HG02943 (cell line): ENCODE data around the gene SERP1.

ENCODE experiments used
- ATAC-seq: cut with Tn5 transposase; IDR thresholded peaks from one replicate; pipeline ENCODE4 v1.9.1; 2021; ENCODE audit warnings: mild to moderate bottlenecking, low read depth, moderate library complexity; ENCODE audit not compliant: unreplicated experiment

SERP1 gene

DNA sequence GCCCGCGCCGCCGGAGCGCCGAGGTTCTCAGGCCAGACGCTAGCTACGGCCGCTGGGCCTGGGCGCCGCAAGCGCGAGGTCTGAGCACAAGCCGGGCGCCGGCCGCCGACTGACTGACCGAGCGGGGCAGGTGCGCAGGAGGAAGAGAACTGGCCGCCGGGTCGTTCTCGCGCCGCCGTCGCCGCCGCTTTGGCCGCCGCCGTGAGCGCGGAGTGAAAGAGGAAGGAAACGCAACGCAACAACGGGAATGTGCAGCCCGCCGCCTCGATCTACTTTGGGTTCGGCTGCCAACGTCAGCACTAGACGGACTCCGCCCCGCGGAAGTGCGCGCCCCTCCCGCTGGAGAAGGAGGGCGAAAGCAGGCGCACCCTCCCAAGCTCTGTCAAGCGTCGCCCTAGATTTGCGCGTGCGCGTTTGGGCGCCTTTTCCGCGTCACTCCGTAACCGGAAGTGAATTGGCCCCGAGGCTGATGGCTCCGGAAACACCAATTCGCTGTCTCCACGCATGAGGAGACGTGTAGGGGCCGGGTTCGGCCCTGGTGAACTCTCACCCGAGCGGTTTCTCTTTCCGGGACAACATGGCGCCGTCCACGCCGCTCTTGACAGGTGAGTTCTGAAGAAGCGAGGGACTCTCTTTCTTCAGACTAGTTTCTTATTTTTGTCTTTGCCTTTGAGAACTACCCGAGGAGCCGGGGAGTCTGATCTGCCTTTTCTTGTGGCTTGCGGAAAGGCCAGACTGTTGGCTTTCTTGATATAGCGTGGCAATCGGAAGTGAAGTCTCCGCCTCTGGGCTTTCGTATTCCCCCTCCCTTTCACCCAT lies at the start of gene SERP1, which contains the start of gene EIF2A:
Gene SERP1, minus strand, starts transcription at position 271 of the 819 bp plus-strand sequence. CDS start 361 bp downstream, outside the sequence.
Gene EIF2A, plus strand, starts transcription at position 562 of the 819 bp plus-strand sequence. Its CDS starts 16 bp downstream, at position 578.
- ATAC-seq: peak; percentile 93

DNA sequence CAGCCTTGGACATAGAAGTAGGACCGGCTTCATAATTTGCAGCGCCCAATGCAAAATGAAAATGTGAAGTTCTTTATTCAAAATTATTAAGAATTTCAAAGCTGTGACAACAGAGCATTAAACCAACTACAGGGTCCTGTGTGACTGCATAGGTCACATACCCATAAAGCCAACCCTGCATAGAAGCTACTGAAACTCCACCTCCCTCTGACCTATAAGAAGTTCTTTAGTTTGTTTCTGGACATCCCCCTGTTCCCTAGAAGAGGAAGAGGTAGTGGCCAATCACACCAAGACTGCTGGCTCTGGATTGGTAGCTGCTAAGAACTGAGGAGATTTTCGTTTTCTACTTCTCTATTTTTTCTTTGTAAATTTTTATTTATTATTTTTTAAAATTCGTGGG lies 47.9 kb upstream of the SERP1 start:
- no peak for ATAC-seq

DNA sequence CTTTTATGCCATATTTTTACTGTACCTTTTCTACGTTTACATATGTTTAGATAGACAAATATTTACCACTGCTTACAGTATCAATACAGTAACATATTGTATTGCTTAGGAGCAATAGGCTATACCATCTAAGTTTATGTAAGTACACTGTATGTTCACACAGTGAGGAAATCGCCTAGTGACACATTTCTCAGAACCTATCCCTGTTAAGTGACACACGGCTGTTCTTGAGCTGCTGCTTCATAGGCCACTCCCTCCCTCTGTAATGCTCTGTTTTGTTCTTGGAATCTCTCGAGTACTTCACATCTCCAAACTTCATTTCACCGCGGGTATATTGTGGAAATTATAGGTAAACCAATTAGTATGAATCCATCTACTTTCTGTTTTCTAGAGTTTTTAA lies 43.5 kb upstream of the SERP1 start:
- ATAC-seq: no peak

DNA sequence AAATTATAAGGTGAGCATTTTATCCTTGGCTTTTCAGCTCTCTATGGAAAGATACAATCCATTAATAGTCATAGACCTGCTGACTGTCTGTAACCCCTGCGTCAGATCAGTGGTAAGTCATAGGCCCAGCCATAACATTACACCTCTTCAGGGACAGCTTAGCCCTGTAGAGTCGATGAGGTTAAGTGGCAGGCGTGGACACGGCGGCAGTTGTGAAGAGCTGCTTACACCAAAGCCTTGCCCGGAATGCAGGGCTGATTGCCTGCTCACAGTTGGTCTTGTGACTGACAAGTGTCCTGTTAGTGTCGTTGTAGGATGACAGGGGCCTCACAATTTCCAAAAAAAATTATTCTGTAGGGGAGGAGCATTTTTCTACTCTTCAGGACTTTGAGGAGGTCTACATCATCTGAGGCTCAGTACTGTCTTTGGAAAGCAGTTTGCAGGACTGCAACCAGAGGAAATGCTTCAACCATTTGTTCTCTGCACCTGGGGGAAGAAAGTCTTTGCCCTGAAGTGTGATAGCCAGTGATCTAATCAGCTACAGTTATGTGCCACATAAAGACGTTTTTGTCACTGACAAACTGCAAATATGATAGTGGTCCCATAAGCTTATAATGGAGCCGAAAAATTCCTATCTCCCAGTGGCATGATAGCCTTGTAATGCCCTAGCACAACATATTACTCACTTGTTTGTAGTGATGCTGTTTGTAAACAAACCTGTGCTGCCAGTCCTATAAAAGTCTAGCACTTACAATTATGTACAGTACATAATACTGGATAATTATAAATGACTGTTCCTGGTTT lies 41.9 kb upstream of the SERP1 start:
- no peak for ATAC-seq

DNA sequence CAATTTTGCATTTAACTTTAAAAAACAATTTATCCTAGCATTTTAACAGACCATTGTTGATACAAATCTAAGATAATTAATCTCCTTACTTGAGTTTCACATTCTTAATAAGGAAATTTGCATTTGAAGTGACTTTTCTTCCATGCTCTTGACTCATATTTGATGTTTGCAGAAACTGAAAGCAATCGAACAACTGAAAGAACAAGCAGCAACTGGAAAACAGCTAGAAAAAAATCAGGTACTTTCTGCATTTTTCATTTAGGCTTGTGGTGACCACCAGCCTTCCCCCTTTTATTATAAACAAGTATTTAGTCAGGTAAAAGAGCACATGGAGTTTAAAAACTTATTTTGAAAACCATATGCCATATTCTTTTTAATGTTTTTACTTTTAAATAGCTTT lies 36.7 kb upstream of the SERP1 start:
- peak; percentile 49 for ATAC-seq

DNA sequence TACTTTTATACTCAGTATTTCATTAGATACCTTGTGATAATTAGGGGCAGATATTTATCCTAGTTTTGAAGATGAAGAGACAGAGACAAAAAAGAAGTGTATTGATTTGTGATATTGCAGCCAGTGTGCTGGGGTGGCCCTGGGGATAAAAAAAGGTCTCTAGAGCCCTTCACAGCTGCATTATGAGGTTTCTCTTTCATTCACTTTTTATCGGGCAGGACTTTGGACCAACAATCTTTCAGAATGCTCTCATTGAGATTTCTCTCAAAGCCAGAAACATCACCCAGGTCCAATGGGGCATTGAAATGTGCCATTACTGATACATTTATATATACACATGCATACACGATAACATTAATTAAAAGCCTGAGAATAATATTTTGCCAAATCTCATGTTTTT lies 36.3 kb upstream of the SERP1 start:
- ATAC-seq: peak; percentile 75

DNA sequence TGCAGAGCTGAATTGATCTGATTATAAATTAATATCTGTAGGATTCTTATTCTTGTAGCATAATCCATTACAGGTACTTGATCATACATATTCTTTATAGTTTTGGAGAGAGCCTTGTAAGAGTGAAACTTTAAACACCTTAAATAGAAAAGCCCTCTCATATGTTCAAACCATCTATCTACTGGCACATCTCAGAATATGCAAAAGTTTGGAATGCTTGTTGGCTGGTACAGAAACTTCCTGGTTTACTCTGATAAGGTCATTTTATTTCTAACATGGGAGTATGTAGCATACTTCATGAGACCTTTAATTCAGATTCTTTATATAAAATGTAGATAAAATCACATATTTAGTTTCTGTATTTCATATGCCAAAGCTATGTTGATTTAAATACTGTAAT lies 34.9 kb upstream of the SERP1 start:
- ATAC-seq: no peak

DNA sequence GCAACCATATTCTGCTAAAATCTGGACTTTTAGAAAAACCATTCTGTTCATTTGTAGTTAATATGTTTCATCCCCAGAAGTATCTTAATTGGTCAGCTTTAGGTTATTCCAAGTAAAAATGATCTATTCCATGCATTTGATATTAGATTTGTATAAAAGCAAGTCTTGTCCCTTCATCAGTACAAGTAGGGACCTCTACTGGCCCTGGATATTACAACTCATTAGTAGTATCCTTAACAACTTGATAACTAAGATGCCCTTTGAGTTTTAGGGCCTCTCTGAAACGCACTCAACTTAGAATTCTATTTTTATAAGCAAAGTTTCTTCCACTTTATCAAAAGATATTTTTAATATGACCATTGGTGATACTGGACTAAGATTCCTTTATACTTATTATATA lies 31.6 kb upstream of the SERP1 start:
- no peak for ATAC-seq

DNA sequence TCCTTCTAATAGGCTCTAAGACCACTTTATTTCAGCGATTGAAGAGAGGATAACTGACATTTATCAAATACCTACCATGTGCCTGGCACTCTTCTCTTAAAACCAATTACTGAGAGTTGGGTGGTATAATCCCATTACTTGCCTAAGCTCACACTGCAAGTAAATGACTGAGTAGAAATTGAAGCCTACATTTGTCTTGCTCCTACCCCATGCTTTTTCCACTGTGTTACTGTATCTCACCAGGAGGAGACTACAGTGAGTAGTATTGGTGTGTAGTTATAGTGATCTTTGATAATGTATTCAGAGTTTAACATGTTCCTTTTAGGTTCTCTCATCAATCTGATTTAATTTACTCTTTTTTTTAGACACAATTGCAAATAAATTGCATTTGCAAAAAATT lies 21.0 kb upstream of the SERP1 start:
- no peak for ATAC-seq

DNA sequence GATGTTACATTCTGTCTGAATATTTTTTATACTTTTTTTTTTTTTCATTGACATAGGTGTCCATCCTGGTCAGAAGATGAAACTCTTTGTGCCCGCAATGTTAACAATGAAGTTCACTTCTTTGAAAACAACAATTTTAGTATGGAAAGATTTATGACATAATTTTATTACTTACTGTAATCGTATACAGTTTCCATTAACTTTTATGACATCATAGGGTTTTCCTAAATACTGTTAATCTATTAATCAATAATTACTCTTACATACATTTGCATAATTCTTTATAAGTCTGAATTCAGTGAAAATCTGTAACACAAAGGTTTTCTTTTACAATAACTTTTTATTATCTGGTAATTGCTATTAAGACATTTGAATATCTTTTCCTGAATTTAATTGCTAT lies 17.9 kb upstream of the SERP1 start:
- no peak for ATAC-seq

DNA sequence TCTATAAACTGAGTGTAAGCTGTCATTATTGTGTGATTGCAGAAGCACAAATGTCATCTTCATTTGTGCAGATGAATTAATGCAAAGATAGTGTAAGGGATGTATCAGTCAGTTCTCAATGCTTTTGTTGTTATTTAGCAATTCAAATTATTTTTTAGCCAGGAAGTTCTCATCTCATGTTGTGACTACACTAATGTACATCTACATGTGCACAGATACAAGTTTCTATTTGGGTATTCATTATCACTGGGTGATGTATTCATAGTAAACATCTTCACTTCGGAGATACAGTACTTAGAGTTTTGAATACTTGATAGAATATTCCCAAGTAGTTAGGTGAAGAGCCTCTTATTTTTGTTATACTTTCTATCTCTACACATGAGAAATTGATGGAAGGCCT lies 11.4 kb upstream of the SERP1 start:
- ATAC-seq: no peak

DNA sequence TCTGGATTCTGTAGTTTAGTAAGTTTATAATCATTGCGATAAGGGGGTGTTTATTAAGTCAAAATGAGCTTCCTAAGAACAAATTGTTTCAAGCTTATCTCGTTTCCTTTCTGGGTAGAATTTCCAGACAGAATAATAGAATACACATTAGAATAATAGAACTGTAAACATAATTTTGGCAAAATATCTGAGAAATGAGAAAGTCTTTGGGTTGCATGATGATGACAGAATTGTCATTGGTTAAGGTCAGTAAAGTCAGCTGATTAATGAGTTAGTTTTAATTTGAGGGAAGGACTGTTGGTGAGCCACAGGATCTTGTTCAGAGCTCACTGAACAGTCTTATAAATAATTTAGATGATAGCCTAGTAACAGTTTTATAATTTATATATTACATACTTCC lies 10.5 kb upstream of the SERP1 start:
- no peak for ATAC-seq

DNA sequence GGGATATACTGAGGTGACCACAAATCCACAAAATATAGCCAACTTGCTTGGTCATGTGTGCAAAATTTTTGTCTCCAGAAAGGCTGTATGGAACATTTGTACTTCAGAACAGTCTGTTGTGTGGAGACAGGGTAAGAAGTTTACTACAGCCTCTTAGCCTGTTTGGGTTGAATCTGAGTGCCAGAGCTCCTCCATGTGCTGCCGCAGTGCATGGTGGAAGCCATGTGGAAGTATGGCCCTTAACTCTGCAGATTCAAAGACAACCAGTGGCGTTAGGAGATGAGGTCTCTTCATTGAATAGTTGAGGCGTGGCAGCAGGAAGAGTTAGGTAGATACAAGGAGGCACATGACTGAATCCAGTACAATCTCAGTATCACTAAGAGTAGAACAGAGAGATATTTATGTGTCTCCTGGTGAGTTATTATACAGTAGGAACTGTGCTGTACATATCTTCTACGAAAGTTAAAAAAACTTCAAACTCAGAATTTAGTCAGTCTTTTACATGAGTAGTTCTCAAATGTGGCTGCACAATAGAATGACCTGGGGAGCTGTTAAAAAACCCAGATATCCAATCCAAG lies 9.7 kb upstream of the SERP1 start:
- ATAC-seq: no peak

DNA sequence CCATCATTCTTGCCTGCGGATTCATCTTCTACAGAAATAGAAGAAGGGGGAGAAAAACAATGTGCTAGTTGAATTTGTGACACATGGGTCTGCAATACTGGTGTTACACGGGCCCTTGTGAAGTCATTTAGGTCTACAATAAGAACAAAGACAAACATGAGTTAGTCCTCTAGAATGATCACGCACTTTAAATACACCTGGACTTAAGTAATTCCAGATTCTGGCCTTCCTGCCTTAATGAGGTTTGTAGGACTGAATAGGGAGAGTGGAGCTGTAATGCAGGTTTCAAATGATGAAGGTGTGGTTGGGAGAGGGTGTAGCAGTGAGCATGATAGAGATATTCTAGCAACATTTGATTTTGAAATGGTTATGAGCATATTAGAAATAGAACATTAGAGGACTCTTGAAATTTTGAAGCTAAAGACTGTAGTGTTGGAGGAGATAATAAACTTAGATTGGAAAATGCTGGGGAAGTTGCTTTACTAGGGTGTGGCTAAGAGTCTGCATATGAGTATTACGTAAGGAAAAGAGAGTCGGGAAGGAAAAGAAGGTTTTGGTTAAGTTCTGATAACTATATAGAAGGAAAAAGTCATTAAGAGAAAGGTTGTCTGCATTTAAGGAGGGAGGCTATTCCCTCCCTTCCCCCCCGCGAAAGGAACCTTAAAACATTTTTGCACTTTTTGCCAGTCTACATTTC lies 897 bp upstream of the SERP1 start:
- ATAC-seq: no peak

DNA sequence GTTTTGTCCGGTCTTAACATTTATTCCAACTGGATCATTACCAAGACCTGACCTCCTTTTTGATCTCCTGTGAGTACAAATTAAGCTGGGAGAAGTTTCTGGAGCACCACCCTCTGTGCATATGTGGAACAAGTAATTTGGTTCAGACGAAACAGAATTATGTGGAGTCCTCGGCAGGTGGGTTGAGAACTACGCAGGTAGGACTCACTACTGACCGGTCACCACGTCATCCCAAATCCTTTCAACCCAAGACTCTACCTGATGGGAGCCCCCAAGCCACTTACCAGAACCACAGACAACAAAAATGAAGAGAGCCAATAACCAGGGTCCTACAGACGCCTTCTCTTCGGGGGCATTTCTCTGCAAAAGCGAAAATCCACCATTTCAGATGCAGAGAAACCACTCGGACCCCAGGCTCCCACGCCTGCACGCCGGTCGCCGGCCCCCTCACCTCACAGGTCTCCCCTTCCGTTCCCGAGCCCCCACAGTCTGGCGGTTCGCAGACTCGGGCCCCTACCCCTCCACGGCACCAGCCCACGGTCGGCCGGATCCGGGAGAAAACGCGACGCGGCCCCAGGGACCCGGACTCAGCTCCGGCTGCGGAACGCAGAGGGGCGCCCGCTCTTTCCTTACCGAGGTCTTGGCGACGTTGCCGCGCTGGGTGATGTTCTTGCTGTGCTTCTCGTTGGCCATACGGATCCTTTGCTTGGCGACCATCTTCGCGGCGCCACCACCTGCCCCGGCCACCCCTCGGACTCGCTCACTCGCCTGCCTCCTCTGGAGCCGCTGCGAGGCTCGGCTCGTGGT lies 674 bp downstream of the SERP1 start:
- no peak for ATAC-seq

DNA sequence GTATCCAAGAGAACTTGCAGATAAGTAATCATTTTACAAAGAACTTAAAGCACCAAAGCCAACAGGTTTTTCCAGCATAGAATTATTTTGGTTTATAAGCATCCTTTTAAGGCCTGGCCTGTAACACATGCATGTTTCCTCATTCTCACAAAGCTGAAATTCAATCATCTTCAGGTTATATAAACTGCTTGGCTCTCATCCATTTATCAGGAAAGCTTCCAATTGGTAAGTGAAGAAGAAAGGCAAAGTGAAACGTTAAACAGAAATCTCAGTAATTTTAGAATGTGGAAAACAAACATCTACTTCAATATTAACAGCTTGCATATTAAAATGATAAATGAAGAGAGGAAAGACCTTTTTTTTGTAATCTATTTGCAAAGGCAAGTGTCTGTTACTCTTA lies 1.6 kb downstream of the SERP1 start:
- ATAC-seq: no peak

DNA sequence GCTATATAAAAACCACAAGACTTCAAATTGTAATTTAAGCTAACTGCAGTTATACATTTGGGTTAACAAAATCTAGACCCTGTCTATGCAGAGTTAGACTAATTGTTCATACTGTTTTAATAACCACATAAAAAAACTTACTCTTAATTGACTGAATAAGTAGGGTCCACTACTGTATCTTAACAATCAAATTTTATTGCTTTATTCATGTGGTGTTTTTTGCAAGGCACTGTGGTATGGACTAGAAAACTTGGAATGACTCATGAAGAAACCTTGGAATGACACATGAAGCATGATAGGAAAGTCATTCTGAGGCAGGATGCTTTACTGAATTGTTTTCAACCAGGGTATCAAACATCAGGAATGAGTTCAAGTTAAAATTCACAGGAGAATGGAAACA lies 2.3 kb downstream of the SERP1 start:
- ATAC-seq: no peak

DNA sequence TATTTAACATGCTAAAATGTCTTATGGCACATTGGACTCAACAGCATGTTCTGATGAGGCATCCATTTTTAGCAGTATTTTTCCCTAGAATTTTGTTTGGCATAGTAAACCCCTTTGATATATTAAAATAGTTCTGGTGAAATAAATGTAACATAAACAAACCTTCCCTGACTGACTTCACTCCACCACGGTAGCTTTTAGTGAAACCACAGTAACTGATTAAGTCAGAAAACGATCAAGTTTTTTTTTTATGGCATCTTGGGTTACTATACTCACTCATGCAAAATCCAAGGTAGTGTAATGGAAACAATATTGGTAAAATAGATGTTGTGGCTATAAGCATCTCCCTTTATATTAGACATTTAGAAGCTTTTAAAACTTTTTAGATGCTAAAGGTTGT lies 2.8 kb downstream of the SERP1 start:
- no peak for ATAC-seq

DNA sequence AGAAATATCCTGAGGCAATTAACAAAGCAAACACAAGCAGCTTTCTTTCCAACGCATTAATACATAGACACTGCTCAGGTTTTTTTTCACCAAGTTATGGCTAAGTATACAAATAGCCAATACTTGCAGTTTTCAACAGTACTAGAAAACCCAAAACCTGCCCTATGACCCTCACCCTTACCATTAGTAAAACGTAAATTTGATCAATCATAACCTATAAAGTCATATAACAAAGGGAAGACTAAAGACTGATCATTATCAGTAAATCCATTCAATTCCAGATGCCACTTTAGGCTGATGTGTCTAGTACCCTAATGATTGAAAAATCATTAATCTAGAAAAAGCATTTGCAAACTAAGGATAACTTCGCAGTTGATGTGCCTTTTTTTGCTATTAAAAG lies 3.2 kb downstream of the SERP1 start:
- ATAC-seq: no peak

DNA sequence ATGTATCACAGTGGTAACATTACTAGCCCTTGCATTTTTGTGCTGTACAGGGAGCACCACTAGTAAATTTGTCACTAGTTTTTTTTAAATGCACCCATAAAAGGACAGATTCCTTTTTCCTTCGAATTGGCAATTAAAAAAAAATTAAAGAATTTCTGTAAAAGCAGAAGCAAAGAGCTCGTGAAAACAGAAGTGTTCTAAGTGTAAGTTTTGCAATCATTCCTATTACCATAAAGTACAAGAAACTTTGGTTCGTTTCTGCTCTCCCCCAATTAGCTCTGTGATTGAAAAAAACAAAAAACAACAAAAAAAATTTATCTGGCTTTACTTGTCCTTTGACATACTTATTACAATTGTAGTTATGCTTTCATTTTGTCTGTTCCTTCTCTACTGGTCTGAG lies 5.3 kb downstream of the SERP1 start:
- ATAC-seq: no peak
